A673 (cell line): Measurements from ENCODE around the gene STX11. TPM values are rescaled to one million over a fixed set of nuclear protein-coding genes. Genes with fewer than 3 reads are reported as not detected.

Experiments
- BruUV-seq: library from RNA; stranded (reverse); fragments of 400-500 nt; replicated peaks from 2 replicates; lab custom pipeline; 2021; lab: Mats Ljungman, UMichigan
- CTCF ChIA-PET: fragments of 300-600 bp; sonication (Branson Sonifier 250); formaldehyde crosslinking; loops from one replicate; lab custom pipeline; 2022; ENCODE audit warnings: antibody characterized with exemption; lab: Charles Lee
- POLR2A ChIA-PET: fragments of 300-600 bp; sonication (Branson Sonifier 250); formaldehyde crosslinking; loops from one replicate; lab custom pipeline; 2022; ENCODE audit warnings: antibody characterized with exemption; ENCODE audit not compliant: low non-redundant PET; lab: Charles Lee
- DNase-seq: peaks from one replicate; pipeline ENCODE4 v3.0.0-alpha.2; 2015; ENCODE audit warnings: low spot score
- H3K27ac ChIP-seq: fragments of 200-600 bp; sonication (generic); 2 replicates; pipeline ENCODE4 v1.5.1; 2016; ENCODE audit warnings: mixed run types, low read depth, mild to moderate bottlenecking, mixed read lengths, antibody characterized with exemption, low read length; ENCODE audit not compliant: poor library complexity, severe bottlenecking
- H3K27me3 ChIP-seq: fragments of 200-600 bp; sonication (generic); replicated peaks from 2 replicates; pipeline ENCODE4 v1.6.1; 2017; ENCODE audit warnings: mixed run types, low read depth, mild to moderate bottlenecking, mixed read lengths, antibody characterized with exemption, low read length; ENCODE audit not compliant: insufficient read depth, poor library complexity
- H3K36me3 ChIP-seq: fragments of 200-600 bp; sonication (generic); 2 replicates; pipeline ENCODE4 v1.6.1; 2016; ENCODE audit warnings: mixed run types, mild to moderate bottlenecking, mixed read lengths, antibody characterized with exemption, low read length; ENCODE audit not compliant: insufficient read depth, poor library complexity, severe bottlenecking
- H3K4me1 ChIP-seq: fragments of 200-600 bp; sonication (generic); 2 replicates; pipeline ENCODE4 v1.6.1; 2017; ENCODE audit warnings: mixed run types, mild to moderate bottlenecking, mixed read lengths, antibody characterized with exemption, low read length; ENCODE audit not compliant: insufficient read depth, poor library complexity, severe bottlenecking
- H3K4me3 ChIP-seq: fragments of 200-600 bp; sonication (generic); 2 replicates; pipeline ENCODE4 v1.5.1; 2016; ENCODE audit warnings: low read depth, mixed run types, mild to moderate bottlenecking, mixed read lengths, low read length; ENCODE audit not compliant: poor library complexity, severe bottlenecking
- H3K9me3 ChIP-seq: fragments of 200-600 bp; sonication (generic); 2 replicates; pipeline ENCODE4 v1.6.1; 2016; ENCODE audit warnings: mixed run types, low read depth, mild to moderate bottlenecking, mixed read lengths, antibody characterized with exemption, low read length; ENCODE audit not compliant: poor library complexity, severe bottlenecking
- EZH2 ChIP-seq: fragments of 200-600 bp; sonication (generic); IDR thresholded peaks from 2 replicates; pipeline ENCODE4 v1.6.1; 2017; ENCODE audit warnings: borderline replicate concordance, low read depth, mild to moderate bottlenecking, mixed read lengths, antibody characterized with exemption, low read length; ENCODE audit not compliant: poor library complexity, severe bottlenecking
- intact Hi-C: fragments of 100-400 bp; cut with micrococcal nuclease; formaldehyde crosslinking; loops from one replicate; pipeline ENCODE4 v1.10.0; 2022; ENCODE audit not compliant: unreplicated experiment
- total RNA-seq: library from RNA; stranded (reverse); gene quantifications from 2 replicates; pipeline ENCODE4 v1.2.3, GENCODE V29; 2021
- TF ChIP-seq, protein P1 (sequence below): fragments of 300-800, 200-600 bp; sonication (generic); conservative IDR thresholded peaks from 2 replicates; pipeline ENCODE4 v1.5.1; 2017; ENCODE audit warnings: low read depth, mild to moderate bottlenecking, antibody characterized with exemption, low read length, moderate library complexity, mixed read lengths

Gene STX11
- total RNA-seq, 1 experiment from 2014 or later, result 0.30 TPM

DNA sequence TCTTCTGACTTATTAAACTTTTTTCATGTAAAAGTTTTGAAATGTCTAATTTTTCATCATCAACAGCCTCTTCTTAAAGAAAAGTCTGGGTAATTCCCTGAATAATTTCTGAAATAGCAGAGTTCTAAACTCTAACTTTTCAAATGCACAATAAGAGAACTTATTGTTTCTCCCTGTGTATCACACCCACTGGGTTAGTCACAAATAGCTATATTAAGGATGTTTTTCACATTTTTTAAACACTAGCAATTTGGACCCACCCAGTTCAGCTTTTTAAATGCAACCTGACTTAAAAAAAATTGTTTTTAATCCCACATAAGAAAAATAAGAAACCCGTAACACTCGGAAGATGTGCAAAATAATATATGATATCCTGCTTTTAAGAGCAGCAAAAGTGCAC, 73.4 kb downstream of the STX11 start:
- H3K4me1 ChIP-seq, result no peaks in the 10 kb centered on the region
- POLR2A ChIA-PET, result no interaction called here
- no peaks in the 10 kb centered on the region for H3K27me3 ChIP-seq
- no TSS peak for BruUV-seq
- DNase-seq, result no peak
- H3K9me3 ChIP-seq, result no peaks in the 10 kb centered on the region
- H3K36me3 ChIP-seq, result no peaks in the 10 kb centered on the region
- intact Hi-C loops, result no loop called here
- CTCF ChIA-PET, result no interaction called here
- no peak overlapping the region for H3K4me3 ChIP-seq
- TF ChIP-seq, protein P1, sequence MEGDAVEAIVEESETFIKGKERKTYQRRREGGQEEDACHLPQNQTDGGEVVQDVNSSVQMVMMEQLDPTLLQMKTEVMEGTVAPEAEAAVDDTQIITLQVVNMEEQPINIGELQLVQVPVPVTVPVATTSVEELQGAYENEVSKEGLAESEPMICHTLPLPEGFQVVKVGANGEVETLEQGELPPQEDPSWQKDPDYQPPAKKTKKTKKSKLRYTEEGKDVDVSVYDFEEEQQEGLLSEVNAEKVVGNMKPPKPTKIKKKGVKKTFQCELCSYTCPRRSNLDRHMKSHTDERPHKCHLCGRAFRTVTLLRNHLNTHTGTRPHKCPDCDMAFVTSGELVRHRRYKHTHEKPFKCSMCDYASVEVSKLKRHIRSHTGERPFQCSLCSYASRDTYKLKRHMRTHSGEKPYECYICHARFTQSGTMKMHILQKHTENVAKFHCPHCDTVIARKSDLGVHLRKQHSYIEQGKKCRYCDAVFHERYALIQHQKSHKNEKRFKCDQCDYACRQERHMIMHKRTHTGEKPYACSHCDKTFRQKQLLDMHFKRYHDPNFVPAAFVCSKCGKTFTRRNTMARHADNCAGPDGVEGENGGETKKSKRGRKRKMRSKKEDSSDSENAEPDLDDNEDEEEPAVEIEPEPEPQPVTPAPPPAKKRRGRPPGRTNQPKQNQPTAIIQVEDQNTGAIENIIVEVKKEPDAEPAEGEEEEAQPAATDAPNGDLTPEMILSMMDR, result no peak
- TF ChIP-seq EZH2, result no peak
- H3K27ac ChIP-seq, result no peak overlapping the region

DNA sequence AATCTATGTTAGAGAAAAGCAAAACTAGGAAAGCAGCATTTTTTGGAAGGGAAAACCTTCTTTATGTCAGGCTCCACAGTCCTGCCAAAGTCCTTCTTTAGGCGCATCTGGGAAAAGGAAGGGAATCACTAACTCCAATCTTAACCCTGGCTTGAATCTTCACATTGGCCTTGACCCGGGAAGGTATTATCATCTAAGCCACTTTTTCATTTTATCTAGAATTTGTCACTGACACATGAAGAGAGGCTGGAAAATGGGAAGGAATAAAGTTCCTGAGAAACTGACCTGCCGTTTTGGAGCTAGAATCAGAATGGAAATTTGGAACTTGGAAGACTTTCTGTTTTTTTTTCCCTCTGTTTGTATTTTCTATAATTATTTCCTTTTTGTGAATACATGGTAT, 81.4 kb downstream of the STX11 start:
- H3K4me1 ChIP-seq, result no peaks in the 10 kb centered on the region
- no peaks in the 10 kb centered on the region for H3K36me3 ChIP-seq
- no peak overlapping the region for H3K27ac ChIP-seq
- H3K9me3 ChIP-seq, result no peaks in the 10 kb centered on the region
- no peak for DNase-seq
- no peaks in the 10 kb centered on the region for H3K27me3 ChIP-seq
- intact Hi-C loops, result no loop called here
- POLR2A ChIA-PET, result no interaction called here
- BruUV-seq, result no TSS peak
- TF ChIP-seq, protein P1, result no peak
- TF ChIP-seq EZH2, result no peak
- CTCF ChIA-PET, result no interaction called here
- no peak overlapping the region for H3K4me3 ChIP-seq

DNA sequence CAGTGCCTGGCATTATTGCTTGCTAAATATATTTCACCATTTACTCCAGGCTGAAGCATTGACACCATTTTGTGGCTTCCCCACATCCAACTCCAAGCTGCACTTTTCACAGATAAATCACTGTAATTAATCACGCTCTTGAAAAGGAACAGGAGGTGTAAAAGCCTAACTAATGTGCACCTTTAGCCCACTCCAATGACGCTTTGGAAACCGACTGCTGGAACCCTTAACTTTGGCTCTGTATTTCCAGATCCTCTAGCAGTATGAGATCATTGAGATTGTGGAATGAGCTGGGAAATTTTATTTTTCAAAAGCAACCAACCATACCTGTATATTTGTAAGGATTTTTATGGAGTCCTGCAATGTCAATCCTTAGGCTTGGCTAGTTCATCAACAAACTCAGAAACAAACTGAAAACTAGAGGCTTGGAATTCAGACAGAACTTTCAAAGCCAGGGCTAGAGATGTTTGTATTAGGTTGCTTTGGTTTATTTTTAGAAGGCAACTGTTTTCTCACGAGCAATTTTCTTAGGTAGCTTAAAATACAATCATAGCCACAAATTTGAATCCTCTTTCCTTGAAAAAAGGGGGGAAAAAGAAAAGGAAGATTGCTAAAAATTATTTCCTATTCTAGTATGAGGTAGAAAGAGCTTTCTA, 82.0 kb downstream of the STX11 start:
- no peak overlapping the region for H3K27ac ChIP-seq
- no peaks in the 10 kb centered on the region for H3K9me3 ChIP-seq
- no peaks in the 10 kb centered on the region for H3K27me3 ChIP-seq
- no TSS peak for BruUV-seq
- TF ChIP-seq EZH2, result no peak
- TF ChIP-seq, protein P1, result no peak
- no peak overlapping the region for H3K4me3 ChIP-seq
- no peaks in the 10 kb centered on the region for H3K36me3 ChIP-seq
- H3K4me1 ChIP-seq, result no peaks in the 10 kb centered on the region
- CTCF ChIA-PET, result no interaction called here
- intact Hi-C loops, result no loop called here
- POLR2A ChIA-PET, result no interaction called here
- no peak for DNase-seq
